ENCODE data around the gene SLC9B1.

SLC9B1 gene, protein sequence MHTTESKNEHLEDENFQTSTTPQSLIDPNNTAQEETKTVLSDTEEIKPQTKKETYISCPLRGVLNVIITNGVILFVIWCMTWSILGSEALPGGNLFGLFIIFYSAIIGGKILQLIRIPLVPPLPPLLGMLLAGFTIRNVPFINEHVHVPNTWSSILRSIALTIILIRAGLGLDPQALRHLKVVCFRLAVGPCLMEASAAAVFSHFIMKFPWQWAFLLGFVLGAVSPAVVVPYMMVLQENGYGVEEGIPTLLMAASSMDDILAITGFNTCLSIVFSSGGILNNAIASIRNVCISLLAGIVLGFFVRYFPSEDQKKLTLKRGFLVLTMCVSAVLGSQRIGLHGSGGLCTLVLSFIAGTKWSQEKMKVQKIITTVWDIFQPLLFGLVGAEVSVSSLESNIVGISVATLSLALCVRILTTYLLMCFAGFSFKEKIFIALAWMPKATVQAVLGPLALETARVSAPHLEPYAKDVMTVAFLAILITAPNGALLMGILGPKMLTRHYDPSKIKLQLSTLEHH
- 0.46 to 1.3 (median 0.68) reads per million in 18 experiments for total RNA-seq

DNA sequence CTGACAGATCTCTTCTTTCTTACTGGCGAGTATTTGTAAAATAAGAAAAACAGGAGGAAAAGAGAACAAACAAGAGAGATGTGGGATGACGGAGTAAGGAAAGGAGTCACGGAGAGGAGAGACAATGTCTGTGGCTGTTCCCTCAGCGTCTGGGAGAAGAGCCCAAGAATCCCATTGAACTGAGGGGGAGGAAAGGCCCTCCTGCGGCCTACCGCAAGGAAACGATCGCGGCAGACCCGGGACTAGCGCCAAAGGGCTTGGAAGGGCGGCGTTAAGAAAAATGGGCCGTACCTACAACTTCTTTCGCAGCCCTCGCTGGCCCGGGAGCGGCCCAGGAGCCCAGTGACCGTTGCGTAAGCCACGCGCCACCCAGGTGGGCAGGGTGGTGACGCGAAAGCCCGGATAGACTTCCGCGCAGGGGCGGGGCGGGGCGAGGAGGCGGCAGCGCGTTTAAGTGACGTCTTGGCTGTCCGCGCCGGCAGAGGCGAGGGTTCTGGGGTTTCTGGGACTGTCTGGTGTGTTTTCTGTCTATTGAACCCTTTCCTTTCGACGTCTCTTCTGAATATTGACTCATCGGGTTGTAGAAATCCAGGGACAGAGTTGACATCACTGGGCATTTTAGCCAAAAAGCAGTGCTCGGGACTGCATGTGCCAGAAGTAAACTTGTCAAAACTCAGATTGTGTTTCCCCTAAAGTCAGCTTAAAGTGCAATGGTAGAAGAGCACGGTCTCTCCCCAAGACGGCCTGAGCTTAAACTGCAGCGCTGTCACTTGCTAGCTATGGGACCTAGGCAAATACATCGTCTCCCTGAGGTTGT lies at the start of gene SLC9B1:
SLC9B1 (minus strand) TSS at position 398 of the 817 bp plus-strand sequence. CDS start 27,994 bp downstream, outside the sequence.
- DNase-seq = peak; percentile 84 to 93

DNA sequence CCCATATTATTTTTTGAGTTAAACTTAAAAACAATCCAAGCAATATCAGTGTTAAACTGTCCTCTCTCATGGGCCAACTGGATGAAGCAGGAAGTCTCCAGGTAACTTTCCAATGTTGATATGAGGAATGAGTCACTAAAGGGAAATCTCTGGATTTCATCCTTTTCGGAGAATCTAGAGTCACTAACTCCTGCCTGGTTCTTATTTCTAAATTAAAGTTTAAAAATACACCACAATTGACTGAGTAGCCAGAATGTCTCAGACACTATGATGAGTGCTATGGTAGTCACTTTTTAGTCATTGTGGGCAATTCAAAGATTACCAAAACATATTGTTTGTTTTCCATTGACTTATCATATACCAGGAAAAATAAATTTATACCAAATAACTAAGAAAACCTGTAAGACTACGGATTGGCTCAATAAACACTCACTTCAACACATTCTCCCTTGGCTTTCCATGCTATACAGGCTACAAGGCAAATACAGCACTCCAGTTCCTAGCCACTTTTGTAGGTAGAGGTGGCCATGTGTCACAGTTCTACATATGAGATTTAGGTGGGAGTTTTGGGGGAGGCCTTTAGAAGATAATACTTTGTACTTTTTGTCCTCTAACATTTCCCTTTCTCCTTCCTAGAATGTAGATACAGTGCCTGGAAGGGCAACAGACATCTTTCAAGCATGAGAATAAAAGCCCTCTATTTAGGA lies 48.5 kb upstream of the SLC9B1 start:
- DNase-seq = no peak

DNA sequence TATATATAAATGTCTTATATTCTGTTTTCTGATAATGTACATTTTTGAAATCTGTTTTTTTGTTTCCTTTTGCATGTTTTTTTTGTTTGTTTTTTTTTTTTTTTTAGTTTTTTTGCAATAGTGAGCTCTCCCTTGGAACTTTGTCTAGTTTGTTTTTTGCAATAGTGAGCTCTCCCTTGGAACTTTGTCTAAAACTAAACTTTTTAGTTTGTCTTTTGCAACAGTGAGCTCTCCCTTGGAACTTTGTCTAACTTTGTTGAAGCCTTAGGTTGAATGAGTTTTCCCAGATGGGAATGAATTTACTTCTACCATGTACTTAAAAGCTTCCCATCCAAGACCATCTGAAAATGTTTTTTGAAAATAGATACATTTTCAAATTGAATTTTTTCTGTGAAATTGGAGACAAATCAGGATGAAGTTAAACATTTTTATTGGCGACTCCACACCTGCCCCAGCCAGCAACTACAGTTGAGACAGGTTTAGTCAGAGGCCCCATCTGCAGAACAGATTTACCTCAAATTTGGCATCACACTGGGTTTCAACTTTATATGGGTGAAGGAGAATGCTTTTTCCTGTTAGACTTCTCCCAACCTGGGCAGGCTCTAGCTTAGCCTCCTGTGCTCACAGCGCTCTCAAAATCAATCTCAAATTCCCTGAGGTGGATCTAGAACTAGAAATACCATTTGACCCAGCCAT lies 41.1 kb upstream of the SLC9B1 start:
- DNase-seq = no peak

DNA sequence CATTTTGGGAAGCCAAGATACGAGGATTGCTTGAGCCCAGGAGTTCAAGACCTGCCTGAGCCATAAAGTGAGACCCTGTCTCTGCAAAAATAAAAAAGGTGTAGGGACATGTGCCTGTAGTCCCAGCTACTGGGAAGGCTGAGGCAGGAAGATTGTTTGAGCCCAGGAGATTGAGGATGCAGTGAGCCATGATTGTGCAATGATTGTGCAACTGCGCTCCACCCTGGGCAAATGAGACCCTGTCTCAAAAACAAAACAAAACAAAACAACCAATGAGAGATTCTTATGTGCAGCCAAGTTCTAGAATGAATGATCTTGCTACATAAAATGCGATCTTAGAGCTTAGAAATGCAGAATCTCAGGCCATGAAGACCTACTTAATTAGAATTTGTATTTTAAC lies 34.5 kb upstream of the SLC9B1 start:
- no peak for DNase-seq

DNA sequence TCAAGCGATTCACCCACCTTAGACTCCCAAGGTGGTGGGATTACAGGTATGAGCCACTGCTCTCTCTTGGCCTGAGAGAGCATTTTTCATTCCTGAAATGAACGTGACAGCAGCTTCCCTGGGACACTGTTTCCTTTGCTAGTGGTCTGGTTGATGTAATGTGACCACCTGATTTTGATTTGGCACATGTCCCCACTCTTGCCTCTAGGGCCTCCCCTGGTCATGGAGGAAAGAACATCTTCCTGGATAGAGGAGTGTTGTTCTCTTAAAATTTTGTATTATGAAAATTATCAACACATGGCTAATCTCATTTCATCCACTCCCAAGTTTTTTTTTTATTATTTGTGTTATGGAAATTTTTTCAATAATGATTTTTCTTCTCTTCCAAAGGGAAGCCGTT lies 33.3 kb upstream of the SLC9B1 start:
- no peak for DNase-seq

DNA sequence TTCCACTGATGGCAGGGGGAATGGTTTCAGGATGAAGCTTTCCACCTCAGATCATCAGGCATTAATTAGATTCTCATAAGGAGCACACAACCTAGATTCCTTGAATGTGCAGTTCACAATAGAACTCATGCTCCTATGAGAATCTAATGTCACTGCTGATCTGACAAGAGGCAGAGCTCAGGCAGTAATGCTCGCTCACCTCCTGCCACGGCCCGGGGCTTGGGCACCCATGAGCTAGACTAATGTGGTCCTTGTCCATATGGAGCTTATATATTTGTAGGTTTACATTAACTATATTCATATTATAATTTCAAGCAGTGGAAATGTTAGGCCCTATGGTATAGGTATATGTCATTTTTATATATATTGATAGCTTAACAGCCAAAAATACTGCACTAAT lies 32.6 kb upstream of the SLC9B1 start:
- no peak for DNase-seq

DNA sequence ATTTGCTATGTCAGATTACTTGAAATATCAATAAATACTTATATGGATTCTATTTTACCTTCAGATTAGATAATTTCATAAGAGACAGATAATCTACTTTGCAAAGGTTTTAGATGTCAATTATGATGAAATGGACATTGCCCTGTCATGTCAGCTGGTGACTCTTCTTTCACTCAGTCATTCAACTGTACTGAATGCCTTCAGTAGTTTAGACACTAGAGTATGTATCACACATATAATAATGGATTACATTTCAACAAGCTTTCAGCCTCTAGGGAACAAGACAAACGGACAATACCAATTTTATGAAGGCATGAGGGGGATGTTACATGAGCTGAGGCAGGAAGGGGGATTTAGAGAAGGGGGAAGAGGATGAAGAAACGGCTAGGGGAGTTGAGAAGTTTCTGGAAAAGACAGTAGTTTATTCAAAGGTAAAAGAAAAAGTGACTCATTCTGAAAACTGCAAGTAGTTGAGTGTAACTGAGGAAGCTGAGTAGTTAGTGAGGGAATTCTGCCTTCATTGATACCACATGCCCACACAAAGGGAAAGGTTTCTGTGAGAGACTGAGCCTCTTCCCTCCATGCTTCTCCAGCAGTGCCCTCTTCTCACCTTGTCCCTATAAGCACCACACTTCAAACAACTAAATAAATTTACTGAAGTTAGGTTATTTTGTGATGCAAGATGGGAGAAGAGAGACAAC lies 31.4 kb upstream of the SLC9B1 start:
- no peak for DNase-seq

DNA sequence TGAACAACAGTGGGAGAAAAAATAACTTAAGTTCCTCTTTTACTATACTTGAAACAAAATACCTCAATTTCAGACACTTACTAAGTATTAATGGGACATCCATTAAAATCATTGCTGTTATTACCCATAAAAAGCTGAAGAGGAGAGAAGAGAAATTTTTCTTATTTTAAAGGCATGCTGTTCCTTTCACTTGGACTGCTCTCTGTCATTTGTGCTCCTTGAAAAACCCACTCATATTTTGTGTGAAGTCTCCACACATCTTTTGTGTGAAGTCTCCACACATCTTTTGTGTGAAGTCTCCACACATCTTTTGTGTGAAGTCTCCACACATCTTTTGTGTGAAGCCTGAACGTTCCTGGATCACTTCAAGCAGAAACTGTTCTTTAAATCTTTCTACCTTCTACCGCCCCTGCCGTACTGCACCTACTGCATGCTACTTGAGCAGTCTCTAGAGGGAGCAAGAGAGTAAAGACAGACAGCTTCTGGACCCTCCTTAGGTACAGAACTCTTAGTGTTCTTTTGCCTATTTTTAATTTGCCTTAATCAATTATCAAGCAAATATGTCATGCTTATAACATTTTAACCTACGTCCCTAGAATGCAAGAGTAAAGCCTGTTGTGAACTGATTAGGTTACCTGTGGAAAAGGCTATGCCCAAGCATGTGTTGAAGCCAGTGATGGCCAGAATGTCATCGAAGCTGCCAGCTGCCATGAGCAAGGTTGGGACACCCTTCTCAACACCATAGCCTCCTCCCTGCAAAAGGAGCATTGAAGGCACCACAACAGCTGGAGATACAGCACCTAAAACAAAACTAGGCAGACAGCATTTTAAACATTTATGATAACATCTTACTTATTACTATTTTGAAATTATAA lies 27.1 kb upstream of the SLC9B1 start:
- DNase-seq = peak; percentile 26 to 32

DNA sequence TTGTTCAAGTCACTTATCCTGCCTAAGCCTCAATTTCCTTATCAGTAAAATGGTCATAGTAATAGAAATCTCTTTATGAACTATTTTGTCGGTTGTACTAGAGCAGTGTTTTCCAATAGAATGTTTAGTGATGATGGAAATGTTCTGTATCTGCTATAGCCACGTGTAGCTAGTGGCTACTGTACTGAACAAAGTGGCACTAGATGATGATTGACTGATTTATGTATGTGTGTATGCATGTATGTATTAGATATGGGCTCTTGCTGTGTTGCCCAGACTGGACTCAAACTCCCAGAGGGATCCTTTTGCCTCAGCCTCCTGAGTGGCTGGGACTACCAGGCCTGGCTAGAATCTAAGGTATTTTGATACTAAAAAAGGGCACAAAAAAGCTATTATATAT lies 24.7 kb upstream of the SLC9B1 start:
- no peak for DNase-seq

DNA sequence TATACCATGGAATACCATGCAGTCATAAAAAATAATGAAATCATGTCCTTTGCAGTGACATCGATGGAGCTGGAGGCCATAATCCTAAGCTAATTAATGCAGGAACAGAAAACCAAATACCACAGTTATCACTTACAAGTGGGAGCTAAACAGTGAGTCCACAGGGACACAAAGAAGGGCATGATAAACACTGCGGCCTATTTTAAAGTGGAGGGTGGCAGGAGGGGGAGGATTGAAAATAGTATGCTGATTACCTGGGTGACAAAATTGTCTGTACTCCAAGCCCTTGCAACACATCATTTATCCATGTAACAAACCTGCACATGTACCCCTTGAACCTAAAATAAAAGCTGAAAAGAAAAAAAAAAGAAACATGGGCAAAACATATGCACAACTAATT lies 16.7 kb upstream of the SLC9B1 start:
- no peak for DNase-seq

DNA sequence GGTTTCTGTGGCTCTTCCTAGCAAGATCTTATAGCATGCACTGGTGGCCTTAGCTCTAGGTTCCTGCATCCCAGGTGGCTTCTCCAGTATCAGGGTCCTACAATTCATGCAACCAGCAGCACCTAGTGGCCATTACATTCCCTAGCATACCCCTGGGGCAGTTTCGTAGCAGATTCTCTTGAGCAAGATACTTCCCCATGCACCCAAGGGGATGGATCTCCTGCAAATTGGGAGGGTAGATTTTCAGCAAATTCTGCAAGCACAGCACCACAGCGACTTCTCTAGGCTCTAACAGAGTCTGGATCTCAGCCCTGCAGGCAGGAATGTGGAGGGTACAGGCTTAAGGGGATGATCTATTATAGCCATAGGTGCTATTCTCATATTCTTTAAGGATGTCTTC lies 13.1 kb upstream of the SLC9B1 start:
- DNase-seq = peak; percentile 3 to 27

DNA sequence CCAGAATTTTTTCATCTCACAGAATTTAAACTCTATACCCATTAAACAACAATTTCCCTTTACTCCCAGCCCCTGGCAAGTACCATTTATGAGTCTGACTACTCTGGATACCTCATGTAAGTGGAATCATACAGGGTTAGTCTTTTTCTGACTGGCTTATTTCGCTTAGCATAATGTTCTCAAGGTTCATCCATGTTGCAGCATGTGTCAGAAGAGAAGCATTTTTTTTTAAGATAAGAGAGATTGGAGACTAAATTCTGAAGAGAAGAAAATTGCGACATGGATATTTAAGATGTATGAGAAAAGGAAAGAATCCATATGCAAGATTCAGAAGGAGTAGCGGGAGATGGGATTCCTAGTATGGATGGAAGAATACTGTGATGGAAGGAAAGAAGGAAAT lies 11.3 kb upstream of the SLC9B1 start:
- DNase-seq = no peak

DNA sequence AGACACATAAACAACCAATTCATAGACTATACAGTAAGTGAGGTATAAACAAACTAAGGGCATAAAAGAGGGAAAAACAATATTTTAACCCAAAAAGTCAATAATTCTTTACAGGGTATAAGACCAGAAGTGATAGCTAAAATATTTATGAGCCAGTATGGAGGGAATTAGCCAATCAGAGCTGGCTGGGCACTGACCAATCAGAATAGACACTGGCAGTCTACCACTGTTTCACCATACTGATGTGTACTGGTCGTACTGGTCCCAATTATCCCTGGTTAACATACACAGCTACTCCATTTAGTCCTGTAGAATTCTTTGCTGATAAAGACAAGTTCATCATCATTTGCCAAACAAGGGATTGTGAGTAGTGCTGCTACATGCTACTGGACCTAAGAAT lies 9.8 kb upstream of the SLC9B1 start:
- DNase-seq = no peak

DNA sequence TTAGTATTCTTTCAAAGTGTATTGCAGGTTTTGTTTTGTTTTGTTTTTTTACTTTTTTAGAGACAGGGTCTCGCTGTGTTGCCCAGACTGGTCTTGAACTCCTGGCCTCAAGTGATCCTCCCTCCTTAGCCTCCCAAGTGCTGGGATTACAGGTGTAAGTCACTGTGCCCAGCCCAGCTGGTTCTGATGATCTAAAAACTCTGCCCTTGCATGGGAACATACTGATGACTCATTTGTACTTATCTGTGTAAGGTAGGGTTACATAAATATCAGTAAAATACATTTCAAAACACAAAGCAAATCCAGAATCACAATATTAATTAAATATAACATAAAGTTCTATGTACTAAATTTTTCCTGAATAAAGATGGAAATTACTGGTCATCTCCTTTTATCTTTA lies 7.4 kb upstream of the SLC9B1 start:
- DNase-seq = no peak

DNA sequence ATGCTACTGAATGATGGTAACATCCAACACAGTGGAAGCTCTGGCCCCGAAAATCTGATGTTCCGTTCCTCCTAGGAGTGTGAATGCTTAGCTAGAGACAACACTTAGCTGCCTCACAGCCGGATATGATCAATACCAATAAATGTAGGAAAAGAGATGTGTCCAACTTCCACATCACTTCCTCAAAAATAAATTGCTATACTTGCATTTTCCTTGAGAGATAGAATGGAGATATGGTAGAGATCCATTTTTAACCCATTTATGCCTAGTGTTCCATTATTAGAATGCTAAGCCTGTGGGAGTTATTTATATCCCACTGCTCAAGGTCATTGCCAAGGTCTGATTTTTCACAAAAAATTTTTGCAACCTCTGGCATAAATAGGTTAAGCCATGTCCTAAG lies 5.5 kb upstream of the SLC9B1 start:
- no peak for DNase-seq

DNA sequence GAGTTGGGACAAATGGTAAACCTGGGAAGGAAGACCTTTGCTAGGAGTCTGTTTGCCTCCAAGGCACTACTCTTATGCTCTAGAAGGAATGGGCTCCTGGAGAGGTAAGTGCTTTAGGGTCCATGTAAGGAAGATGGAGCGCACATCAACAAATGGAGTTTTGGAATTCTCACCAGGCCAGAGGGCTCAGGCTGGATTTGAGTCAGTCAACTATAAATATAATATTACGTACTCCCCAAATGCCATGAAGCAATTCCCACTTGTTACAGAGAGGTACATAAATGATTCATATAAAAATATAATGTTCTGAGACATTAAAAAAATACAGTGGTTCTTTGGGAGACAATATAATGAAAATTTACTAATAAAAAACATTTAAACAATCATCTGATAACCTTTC lies 1.6 kb upstream of the SLC9B1 start:
- DNase-seq = no peak

DNA sequence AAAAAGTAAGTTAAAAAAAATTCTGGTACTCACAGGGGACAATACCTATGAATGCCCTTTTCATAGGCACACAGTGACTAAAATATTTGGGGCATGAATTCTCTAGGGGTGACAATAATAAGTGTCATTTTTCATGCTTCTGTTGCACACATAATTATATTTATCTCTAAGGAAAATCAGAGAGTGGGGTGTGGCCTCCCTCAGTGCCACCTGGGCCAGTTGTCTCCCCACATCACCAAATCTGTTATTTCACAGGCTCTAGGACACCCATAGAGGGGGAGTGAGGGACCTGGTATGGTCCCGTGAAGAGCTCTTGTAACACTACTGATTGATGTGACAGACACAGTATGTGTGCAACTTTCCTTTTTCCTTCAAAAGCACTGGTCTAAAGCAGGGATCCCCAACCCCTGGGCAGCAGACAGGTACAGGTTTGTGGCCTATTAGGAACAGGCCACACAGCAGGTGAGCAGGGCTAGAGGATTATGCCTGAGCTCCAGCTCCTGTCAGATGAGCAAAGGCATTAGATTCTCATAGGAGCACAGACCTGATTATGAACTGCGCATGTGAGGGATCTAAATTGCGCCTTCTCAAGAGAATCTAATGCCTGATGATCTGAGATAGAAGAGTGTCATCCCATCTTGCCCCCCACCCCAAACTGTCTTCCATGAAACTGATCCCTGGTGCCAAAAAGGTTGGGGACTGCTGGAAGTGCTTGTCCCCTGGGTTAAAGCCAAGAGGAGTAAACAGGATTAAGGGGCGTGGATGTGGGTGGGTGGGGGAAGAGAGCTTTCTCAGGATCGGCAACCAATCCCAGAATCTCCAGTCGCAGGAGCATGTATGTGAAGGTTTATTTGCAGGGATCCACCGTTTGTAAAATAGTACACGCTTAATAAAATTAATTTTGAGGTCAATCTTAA lies 856 bp downstream of the SLC9B1 start:
- no peak for DNase-seq

DNA sequence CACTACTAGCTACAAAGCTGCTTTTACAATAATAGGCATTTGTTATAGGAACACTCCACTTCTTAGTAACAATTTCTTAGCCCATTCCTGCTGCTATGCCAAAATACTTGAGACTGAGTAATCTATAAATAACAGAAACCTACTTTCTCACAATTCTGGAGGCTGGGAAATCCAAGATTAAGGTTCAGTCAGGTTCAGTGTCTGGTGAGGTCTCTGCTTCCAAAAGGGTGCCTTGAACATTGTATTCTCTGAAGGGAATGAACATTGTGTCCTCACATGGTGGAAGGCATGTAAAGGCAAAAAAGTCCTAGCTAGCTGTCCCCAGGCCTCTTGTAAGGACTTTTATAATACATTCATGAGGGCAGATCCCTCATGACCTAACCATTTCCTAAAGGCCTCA lies 7.0 kb downstream of the SLC9B1 start:
- no peak for DNase-seq

DNA sequence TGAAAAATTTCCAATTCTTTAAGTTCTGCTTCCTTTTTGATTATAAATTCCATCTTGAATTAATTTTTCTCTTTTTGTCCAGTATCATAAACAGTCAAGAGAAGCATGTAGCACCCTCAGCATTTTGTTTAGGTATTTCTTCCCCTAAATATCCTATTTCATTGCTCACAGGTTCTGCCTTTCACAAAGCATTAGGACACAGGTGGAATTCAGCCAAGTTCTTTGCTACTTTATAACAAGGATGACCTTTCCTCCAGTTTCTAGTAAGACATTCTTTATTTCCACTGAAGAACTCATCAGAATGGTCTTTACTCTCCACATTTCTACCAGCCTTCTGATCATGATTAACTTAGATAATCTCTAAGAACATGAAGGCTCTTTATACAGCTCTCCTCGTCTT lies 7.4 kb downstream of the SLC9B1 start:
- no peak for DNase-seq
